Measurements from ENCODE around the gene CES4A. TPM values are rescaled to one million over a fixed set of nuclear protein-coding genes. Genes with fewer than 3 reads are reported as not detected.

CES4A gene
- total RNA-seq, 1 experiment from 2014 or later = 5.1 TPM

GRCh38 chr16:66958857-66959703 is 29.3 kb upstream of the CES4A start:
- Mint-ChIP-seq H3K9me3 (ENCODE audit: unreplicated experiment) (no peaks in the 10 kb centered on the region), H3K4me1 (ENCODE audit: insufficient read depth, unreplicated experiment) (peaks cover 6% of the 10 kb centered on the region), H3K27me3 (ENCODE audit: insufficient read depth, unreplicated experiment) (no peaks in the 10 kb centered on the region), H3K27ac (ENCODE audit: low read depth, unreplicated experiment) (no peak overlapping the region), H3K4me3 (ENCODE audit: unreplicated experiment) (no peak overlapping the region), H3K36me3 (ENCODE audit: insufficient read depth, unreplicated experiment) (no peaks in the 10 kb centered on the region)
- no peak for TF ChIP-seq CTCF (IDR thresholded peaks at IDR 0.05; ENCODE audit: unreplicated experiment)
- ChIA-PET POLR2A (interaction anchor here (0.7 kb wide), 1 partner anchor 923 kb away, joined by 3 read pairs; no protein-coding TSS in a partner anchor), CTCF (interaction anchor here (0.5 to 6.2 kb wide), 15 partner anchors 11 to 614 kb away, joined by 3 to 30 read pairs (median 4); no protein-coding TSS in a partner anchor)
- intact Hi-C loops (cut with micrococcal nuclease) = loop anchor here (10.0 kb wide), 1 partner anchor 56 kb away; no protein-coding TSS in a partner anchor
- no TSS peak for BruUV-seq (replicated peaks)
- no peak for DNase-seq (ENCODE audit: unreplicated experiment)

- Mint-ChIP-seq H3K4me3 (ENCODE audit: unreplicated experiment) (no peak overlapping the region), H3K9me3 (ENCODE audit: unreplicated experiment) (no peaks in the 10 kb centered on the region), H3K36me3 (ENCODE audit: insufficient read depth, unreplicated experiment) (no peaks in the 10 kb centered on the region), H3K27ac (ENCODE audit: low read depth, unreplicated experiment) (no peak overlapping the region), H3K27me3 (ENCODE audit: insufficient read depth, unreplicated experiment) (peaks cover 3% of the 10 kb centered on the region), H3K4me1 (ENCODE audit: insufficient read depth, unreplicated experiment) (peaks cover 5% of the 10 kb centered on the region)
- BruUV-seq (replicated peaks) = no TSS peak
- CTCF ChIA-PET = interaction anchor here (0.5 to 6.2 kb wide), 12 partner anchors 11 to 614 kb away, joined by 3 to 30 read pairs (median 3); no protein-coding TSS in a partner anchor
- no peak for TF ChIP-seq CTCF (IDR thresholded peaks at IDR 0.05; ENCODE audit: unreplicated experiment)
- DNase-seq (ENCODE audit: unreplicated experiment) = no peak
- POLR2A ChIA-PET = interaction anchor here (0.7 kb wide), 1 partner anchor 922 kb away, joined by 3 read pairs; no protein-coding TSS in a partner anchor
- intact Hi-C loops (cut with micrococcal nuclease) = loop anchor here (10.0 kb wide), 1 partner anchor 55 kb away; no protein-coding TSS in a partner anchor
These were observed 28.7 kb upstream of the CES4A start for GRCh38 chr16:66959704-66960161.

- no peak overlapping the region for H3K4me3 Mint-ChIP-seq (ENCODE audit: unreplicated experiment)
- H3K27ac Mint-ChIP-seq (ENCODE audit: low read depth, unreplicated experiment) = no peak overlapping the region
- no peak for DNase-seq (ENCODE audit: unreplicated experiment)
- no peaks in the 10 kb centered on the region for H3K36me3 Mint-ChIP-seq (ENCODE audit: insufficient read depth, unreplicated experiment)
- CTCF ChIA-PET = interaction anchor here (0.6 to 6.2 kb wide), 10 partner anchors 8 to 261 kb away, joined by 3 to 30 read pairs (median 4); no protein-coding TSS in a partner anchor
- H3K9me3 Mint-ChIP-seq (ENCODE audit: unreplicated experiment) = no peaks in the 10 kb centered on the region
- H3K27me3 Mint-ChIP-seq (ENCODE audit: insufficient read depth, unreplicated experiment) = peaks cover 8% of the 10 kb centered on the region
- peaks cover 9% of the 10 kb centered on the region for H3K4me1 Mint-ChIP-seq (ENCODE audit: insufficient read depth, unreplicated experiment)
- no peak for TF ChIP-seq CTCF (IDR thresholded peaks at IDR 0.05; ENCODE audit: unreplicated experiment)
- intact Hi-C loops (cut with micrococcal nuclease) = no loop called here
- POLR2A ChIA-PET = no interaction called here
- BruUV-seq (replicated peaks) = no TSS peak
These were observed 28.1 kb upstream of the CES4A start for GRCh38 chr16:66960270-66960669.

GRCh38 chr16:66961065-66961744 is 27.2 kb upstream of the CES4A start, which contains the start of gene CES3:
TSS of gene CES3 (plus strand) at chr16:66961266. CDS start at chr16:66961308, 42 bp downstream.
- ChIA-PET CTCF (interaction anchor here (0.6 to 6.2 kb wide), 11 partner anchors 9 to 260 kb away, joined by 3 to 30 read pairs (median 3); no protein-coding TSS in a partner anchor), POLR2A (interaction anchor here (0.8 to 0.9 kb wide), 2 partner anchors 9 to 518 kb away, joined by 3 to 4 read pairs; no protein-coding TSS in a partner anchor)
- no TSS peak for BruUV-seq (replicated peaks)
- Mint-ChIP-seq H3K4me1 (ENCODE audit: insufficient read depth, unreplicated experiment) (peaks cover 9% of the 10 kb centered on the region), H3K4me3 (ENCODE audit: unreplicated experiment) (no peak within 1 kb of the TSS), H3K36me3 (ENCODE audit: insufficient read depth, unreplicated experiment) (no peaks in the 10 kb centered on the region), H3K27me3 (ENCODE audit: insufficient read depth, unreplicated experiment) (peaks cover 11% of the 10 kb centered on the region), H3K9me3 (ENCODE audit: unreplicated experiment) (no peaks in the 10 kb centered on the region), H3K27ac (ENCODE audit: low read depth, unreplicated experiment) (no peak within 1 kb of the TSS)
- intact Hi-C loops (cut with micrococcal nuclease) = no loop called here
- TF ChIP-seq CTCF (IDR thresholded peaks at IDR 0.05; ENCODE audit: unreplicated experiment) = peak; percentile 66
- peak; percentile 66 for DNase-seq (ENCODE audit: unreplicated experiment)
